HG03457 (cell line): ENCODE measurements around the gene GPR62.
"Not testable (repeated sequence)": the region's sequence is repeated elsewhere in the genome, so short reads cannot be mapped to it uniquely, and the experiment has no call there.

ENCODE experiments used
- ATAC-seq: cut with Tn5 transposase; IDR thresholded peaks from one replicate; pipeline ENCODE4 v1.9.1; 2021; ENCODE audit warnings: moderate number of reproducible peaks; ENCODE audit not compliant: unreplicated experiment

GPR62 gene

GRCh38 chr3:51955175-51955892 is at the start of gene GPR62:
GPR62 (plus strand) TSS chr3:51955381; CDS start chr3:51955653, 272 bp downstream.
- no peak for ATAC-seq

- ATAC-seq = no peak
Observed at GRCh38 chr3:51908026-51908425, 47.2 kb upstream of the GPR62 start.

- no peak for ATAC-seq
Observed at GRCh38 chr3:51916418-51916817, 38.8 kb upstream of the GPR62 start.

- ATAC-seq = no peak
Observed at GRCh38 chr3:51921081-51921578, 34.1 kb upstream of the GPR62 start.

GRCh38 chr3:51927061-51927977 is 27.9 kb upstream of the GPR62 start:
- no peak for ATAC-seq

GRCh38 chr3:51928438-51928837 is 26.7 kb upstream of the GPR62 start:
- ATAC-seq = no peak

- not testable (repeated sequence) for ATAC-seq
Observed at GRCh38 chr3:51928981-51929380, 26.2 kb upstream of the GPR62 start.

GRCh38 chr3:51929420-51930003 is 25.7 kb upstream of the GPR62 start:
- no peak for ATAC-seq

- ATAC-seq = no peak
Observed at GRCh38 chr3:51930439-51930838, 24.7 kb upstream of the GPR62 start.

GRCh38 chr3:51931756-51932155 is 23.4 kb upstream of the GPR62 start:
- ATAC-seq = no peak

GRCh38 chr3:51932471-51933370 is 22.5 kb upstream of the GPR62 start:
- no peak for ATAC-seq

GRCh38 chr3:51933471-51934138 is 21.6 kb upstream of the GPR62 start:
- ATAC-seq = no peak

- ATAC-seq = no peak
Observed at GRCh38 chr3:51934139-51934850, 20.9 kb upstream of the GPR62 start.

GRCh38 chr3:51934991-51935885 is 19.9 kb upstream of the GPR62 start:
- ATAC-seq = no peak

- no peak for ATAC-seq
Observed at GRCh38 chr3:51935886-51936755, 19.1 kb upstream of the GPR62 start.

- no peak for ATAC-seq
Observed at GRCh38 chr3:51937014-51937413, 18.2 kb upstream of the GPR62 start.
